ENCODE results near the gene TRPV2. TPM values are rescaled to one million over a fixed set of nuclear protein-coding genes. Genes with fewer than 3 reads are reported as not detected.

The TRPV2 gene
- total and polyA plus RNA-seq, 2 experiments from 2014 or later: 1.7 to 3.2 TPM

- no peak for TF ChIP-seq JUNB (IDR thresholded peaks at IDR 0.05; ENCODE audit: unreplicated experiment)
Measured at GRCh38 chr17:16374146-16374938, 41.0 kb upstream of the TRPV2 start (continued).

GRCh38 chr17:16377941-16378341 lies 37.4 kb upstream of the TRPV2 start:
- Mint-ChIP-seq H3K36me3 (ENCODE audit: low read depth) (peaks cover 24% of the 10 kb centered on the region), H3K27me3 (ENCODE audit: insufficient read depth, low read depth, poor library complexity) (peaks cover 12% of the 10 kb centered on the region), H3K9me3 (no peaks in the 10 kb centered on the region; the same call in 2 of the 3 replicates), H3K4me3 (no peak overlapping the region), H3K4me1 (peaks cover 21% of the 10 kb centered on the region), H3K27ac (no peak overlapping the region)
- peaks cover 16% of the 10 kb centered on the region for H3K79me2 ChIP-seq (replicated peaks; ENCODE audit: insufficient read depth)
- no peak for DNase-seq (ENCODE audit: low spot score)
- H3K9me2 ChIP-seq (ENCODE audit: insufficient read depth): no peaks in the 10 kb centered on the region
- H3K36me3 ChIP-seq (ENCODE audit: insufficient read depth): peaks cover 7% of the 10 kb centered on the region; the same call in 1 of the 2 replicates
- no peak for ATAC-seq
- H4K20me1 ChIP-seq (replicated peaks; ENCODE audit: insufficient read depth): peaks cover 3% of the 10 kb centered on the region; the same call in 1 of the 2 replicates
- no peaks in the 10 kb centered on the region for H3K27me3 ChIP-seq (ENCODE audit: insufficient read depth)
- peaks cover 5% of the 10 kb centered on the region for H3K4me1 ChIP-seq (ENCODE audit: insufficient read depth)
- no peak overlapping the region for H3K27ac ChIP-seq (ENCODE audit: low read depth)
- H3F3A ChIP-seq (replicated peaks; ENCODE audit: low read depth): peaks cover 12% of the 10 kb centered on the region
- no peak overlapping the region for H3K4me2 ChIP-seq
- H3K4me3 ChIP-seq: no peak overlapping the region
- H2AFZ ChIP-seq: no peak overlapping the region
- no peak for TF ChIP-seq STAT1 (IDR thresholded peaks at IDR 0.05; ENCODE audit: unreplicated experiment)
- TF ChIP-seq, protein P1, sequence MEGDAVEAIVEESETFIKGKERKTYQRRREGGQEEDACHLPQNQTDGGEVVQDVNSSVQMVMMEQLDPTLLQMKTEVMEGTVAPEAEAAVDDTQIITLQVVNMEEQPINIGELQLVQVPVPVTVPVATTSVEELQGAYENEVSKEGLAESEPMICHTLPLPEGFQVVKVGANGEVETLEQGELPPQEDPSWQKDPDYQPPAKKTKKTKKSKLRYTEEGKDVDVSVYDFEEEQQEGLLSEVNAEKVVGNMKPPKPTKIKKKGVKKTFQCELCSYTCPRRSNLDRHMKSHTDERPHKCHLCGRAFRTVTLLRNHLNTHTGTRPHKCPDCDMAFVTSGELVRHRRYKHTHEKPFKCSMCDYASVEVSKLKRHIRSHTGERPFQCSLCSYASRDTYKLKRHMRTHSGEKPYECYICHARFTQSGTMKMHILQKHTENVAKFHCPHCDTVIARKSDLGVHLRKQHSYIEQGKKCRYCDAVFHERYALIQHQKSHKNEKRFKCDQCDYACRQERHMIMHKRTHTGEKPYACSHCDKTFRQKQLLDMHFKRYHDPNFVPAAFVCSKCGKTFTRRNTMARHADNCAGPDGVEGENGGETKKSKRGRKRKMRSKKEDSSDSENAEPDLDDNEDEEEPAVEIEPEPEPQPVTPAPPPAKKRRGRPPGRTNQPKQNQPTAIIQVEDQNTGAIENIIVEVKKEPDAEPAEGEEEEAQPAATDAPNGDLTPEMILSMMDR (conservative IDR thresholded peaks at IDR 0.05; ENCODE audit: low read depth in 2 of 2): no peak
- no peak for TF ChIP-seq CREB1 (CRISPR knock-in tag; IDR thresholded peaks at IDR 0.05; ENCODE audit: low read depth)
- no peak for TF ChIP-seq ZNF114 (CRISPR knock-in tag; IDR thresholded peaks at IDR 0.05)
- no peak for TF ChIP-seq ZNF331 (CRISPR knock-in tag; IDR thresholded peaks at IDR 0.05; ENCODE audit: low read depth)
- TF ChIP-seq, protein P2, sequence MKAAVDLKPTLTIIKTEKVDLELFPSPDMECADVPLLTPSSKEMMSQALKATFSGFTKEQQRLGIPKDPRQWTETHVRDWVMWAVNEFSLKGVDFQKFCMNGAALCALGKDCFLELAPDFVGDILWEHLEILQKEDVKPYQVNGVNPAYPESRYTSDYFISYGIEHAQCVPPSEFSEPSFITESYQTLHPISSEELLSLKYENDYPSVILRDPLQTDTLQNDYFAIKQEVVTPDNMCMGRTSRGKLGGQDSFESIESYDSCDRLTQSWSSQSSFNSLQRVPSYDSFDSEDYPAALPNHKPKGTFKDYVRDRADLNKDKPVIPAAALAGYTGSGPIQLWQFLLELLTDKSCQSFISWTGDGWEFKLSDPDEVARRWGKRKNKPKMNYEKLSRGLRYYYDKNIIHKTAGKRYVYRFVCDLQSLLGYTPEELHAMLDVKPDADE (IDR thresholded peaks at IDR 0.05): no peak
- TF ChIP-seq JUNB (IDR thresholded peaks at IDR 0.05; ENCODE audit: unreplicated experiment): no peak
- TF ChIP-seq POLR2AphosphoS5 (IDR thresholded peaks at IDR 0.05; ENCODE audit: low read depth): no peak
- no peak for TF ChIP-seq REST (IDR thresholded peaks at IDR 0.05; ENCODE audit: unreplicated experiment)
- TF ChIP-seq, protein P3, sequence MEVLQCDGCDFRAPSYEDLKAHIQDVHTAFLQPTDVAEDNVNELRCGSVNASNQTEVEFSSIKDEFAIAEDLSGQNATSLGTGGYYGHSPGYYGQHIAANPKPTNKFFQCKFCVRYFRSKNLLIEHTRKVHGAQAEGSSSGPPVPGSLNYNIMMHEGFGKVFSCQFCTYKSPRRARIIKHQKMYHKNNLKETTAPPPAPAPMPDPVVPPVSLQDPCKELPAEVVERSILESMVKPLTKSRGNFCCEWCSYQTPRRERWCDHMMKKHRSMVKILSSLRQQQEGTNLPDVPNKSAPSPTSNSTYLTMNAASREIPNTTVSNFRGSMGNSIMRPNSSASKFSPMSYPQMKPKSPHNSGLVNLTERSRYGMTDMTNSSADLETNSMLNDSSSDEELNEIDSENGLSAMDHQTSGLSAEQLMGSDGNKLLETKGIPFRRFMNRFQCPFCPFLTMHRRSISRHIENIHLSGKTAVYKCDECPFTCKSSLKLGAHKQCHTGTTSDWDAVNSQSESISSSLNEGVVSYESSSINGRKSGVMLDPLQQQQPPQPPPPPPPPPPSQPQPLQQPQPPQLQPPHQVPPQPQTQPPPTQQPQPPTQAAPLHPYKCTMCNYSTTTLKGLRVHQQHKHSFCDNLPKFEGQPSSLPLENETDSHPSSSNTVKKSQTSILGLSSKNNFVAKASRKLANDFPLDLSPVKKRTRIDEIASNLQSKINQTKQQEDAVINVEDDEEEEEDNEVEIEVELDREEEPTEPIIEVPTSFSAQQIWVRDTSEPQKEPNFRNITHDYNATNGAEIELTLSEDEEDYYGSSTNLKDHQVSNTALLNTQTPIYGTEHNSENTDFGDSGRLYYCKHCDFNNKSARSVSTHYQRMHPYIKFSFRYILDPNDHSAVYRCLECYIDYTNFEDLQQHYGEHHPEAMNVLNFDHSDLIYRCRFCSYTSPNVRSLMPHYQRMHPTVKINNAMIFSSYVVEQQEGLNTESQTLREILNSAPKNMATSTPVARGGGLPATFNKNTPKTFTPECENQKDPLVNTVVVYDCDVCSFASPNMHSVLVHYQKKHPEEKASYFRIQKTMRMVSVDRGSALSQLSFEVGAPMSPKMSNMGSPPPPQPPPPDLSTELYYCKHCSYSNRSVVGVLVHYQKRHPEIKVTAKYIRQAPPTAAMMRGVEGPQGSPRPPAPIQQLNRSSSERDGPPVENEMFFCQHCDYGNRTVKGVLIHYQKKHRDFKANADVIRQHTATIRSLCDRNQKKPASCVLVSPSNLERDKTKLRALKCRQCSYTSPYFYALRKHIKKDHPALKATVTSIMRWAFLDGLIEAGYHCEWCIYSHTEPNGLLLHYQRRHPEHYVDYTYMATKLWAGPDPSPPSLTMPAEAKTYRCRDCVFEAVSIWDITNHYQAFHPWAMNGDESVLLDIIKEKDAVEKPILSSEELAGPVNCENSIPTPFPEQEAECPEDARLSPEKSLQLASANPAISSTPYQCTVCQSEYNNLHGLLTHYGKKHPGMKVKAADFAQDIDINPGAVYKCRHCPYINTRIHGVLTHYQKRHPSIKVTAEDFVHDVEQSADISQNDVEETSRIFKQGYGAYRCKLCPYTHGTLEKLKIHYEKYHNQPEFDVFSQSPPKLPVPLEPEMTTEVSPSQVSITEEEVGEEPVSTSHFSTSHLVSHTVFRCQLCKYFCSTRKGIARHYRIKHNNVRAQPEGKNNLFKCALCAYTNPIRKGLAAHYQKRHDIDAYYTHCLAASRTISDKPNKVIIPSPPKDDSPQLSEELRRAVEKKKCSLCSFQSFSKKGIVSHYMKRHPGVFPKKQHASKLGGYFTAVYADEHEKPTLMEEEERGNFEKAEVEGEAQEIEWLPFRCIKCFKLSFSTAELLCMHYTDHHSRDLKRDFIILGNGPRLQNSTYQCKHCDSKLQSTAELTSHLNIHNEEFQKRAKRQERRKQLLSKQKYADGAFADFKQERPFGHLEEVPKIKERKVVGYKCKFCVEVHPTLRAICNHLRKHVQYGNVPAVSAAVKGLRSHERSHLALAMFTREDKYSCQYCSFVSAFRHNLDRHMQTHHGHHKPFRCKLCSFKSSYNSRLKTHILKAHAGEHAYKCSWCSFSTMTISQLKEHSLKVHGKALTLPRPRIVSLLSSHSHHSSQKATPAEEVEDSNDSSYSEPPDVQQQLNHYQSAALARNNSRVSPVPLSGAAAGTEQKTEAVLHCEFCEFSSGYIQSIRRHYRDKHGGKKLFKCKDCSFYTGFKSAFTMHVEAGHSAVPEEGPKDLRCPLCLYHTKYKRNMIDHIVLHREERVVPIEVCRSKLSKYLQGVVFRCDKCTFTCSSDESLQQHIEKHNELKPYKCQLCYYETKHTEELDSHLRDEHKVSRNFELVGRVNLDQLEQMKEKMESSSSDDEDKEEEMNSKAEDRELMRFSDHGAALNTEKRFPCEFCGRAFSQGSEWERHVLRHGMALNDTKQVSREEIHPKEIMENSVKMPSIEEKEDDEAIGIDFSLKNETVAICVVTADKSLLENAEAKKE (CRISPR knock-in tag; IDR thresholded peaks at IDR 0.05): no peak
- TF ChIP-seq EZH2phosphoT487 (IDR thresholded peaks at IDR 0.05; ENCODE audit: unreplicated experiment): no peak
- no peak for TF ChIP-seq NANOG (IDR thresholded peaks at IDR 0.05; ENCODE audit: borderline replicate concordance)

All from GM23338 (cell line).